Activated CD8-positive, alpha-beta memory T cell treated with anti-CD3 and anti-CD28 coated beads for 48 hours (primary cell): ENCODE measurements around the gene PCGF1.

Experiments
- DNase-seq, 3 experiments: peaks; one replicate each; pipeline ENCODE4 v3.0.0-alpha.2; 2020; ENCODE audit warnings: low read depth in 2 of 3, low spot score in 2 of 3

Gene PCGF1

DNA sequence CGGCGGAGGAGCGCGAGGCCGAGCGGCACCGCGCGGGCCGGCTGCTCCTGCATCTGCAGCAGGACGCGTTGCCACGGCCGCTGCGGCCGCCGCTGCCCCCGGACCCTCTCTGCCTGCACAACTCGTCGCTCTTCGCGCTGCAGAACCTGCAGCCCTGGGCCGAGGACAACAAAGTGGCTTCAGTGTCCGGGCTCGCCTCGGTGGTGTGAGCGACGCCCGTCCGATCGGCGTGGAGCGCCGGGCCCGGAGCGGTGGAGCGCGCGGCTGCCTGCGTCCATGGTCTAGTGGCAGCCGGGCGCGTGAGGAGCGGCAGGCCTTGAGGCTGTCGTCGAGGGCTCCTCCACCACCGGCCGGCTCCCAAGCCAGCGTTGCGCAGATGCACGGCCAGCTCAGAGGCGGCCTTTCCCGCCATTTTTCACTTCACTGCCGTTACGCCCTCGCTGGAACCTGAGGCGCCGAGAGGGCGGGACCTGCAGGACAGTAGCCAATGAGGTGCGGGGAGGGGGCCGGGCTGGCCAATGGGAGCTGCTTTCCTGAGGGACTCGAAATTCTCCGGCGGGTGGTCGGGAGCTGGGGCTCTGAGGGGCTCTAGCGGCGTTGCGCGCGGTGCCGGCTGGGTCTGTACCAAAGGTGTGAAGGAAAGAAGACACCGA, 8.6 kb upstream of the PCGF1 start:
- DNase-seq = no peak

DNA sequence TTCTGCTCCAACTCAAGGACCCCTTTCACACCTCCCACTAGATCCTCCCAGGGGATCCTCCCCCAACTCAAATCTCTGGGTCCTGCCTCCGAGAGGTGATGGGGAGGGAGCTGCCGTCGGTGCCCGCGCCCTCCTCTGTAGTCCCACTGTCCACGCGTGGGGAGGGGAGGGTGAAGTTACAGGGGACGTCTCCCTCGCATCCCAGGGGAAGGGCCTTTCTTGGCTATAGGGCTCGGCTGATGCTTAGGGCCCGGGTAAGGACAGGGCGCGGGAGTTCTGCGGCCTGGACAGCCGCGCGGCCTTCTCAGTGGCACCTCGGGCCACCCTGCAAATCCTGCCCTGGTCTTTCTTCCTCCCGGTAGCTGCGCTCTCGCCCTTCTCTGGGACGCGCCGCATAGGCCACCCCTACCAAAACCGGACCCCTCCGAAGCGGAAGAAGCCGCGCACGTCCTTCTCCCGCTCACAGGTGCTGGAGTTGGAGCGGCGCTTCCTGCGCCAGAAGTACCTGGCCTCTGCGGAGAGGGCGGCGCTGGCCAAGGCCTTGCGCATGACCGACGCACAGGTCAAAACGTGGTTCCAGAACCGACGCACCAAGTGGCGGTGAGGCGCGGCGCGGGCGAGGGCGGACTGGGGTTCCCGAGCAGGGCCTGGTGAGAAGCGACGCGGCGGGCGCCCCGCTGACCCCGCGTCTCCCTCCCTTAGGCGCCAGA, 7.9 kb upstream of the PCGF1 start:
- no peak for DNase-seq

DNA sequence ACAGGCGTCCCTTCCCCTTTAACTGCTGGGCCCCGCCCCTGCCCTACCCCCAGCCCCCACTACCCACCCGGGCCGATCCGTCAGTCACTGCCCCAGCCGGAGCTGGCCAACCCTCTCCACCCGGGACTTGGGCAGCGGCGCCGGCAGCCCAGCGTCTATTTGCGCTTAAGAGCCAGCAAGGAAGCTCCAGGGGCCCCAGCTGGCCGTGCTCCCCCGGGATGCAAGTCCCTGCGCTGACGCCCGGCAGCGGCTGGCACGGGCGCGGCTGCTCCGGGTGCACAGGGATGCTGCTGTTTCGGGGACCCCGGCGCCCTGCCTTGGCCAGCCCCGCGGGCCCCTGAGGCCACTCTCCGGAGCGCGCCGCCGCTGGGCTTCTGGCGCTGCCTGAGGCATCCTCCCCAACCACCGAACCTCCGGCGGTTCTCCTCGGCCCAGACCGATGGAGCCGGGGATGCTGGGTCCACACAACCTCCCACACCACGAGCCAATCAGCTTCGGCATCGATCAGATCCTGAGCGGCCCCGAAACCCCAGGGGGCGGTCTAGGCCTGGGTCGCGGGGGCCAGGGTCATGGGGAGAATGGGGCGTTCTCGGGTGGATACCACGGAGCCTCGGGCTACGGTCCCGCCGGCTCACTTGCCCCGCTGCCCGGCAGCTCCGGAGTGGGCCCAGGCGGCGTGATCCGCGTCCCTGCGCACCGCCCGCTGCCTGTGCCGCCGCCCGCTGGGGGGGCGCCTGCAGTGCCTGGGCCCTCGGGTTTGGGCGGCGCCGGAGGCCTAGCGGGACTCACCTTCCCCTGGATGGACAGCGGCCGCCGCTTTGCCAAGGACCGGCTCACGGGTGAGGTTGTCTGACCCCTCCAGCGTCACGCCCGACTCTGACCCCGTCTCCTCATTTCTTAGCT, 7.1 kb upstream of the PCGF1 start, which contains the start of gene TLX2:
TSS of gene TLX2 (plus strand) at position 83 of the 903 bp plus-strand sequence. CDS start at position 440, 357 bp downstream.
- no peak for DNase-seq

DNA sequence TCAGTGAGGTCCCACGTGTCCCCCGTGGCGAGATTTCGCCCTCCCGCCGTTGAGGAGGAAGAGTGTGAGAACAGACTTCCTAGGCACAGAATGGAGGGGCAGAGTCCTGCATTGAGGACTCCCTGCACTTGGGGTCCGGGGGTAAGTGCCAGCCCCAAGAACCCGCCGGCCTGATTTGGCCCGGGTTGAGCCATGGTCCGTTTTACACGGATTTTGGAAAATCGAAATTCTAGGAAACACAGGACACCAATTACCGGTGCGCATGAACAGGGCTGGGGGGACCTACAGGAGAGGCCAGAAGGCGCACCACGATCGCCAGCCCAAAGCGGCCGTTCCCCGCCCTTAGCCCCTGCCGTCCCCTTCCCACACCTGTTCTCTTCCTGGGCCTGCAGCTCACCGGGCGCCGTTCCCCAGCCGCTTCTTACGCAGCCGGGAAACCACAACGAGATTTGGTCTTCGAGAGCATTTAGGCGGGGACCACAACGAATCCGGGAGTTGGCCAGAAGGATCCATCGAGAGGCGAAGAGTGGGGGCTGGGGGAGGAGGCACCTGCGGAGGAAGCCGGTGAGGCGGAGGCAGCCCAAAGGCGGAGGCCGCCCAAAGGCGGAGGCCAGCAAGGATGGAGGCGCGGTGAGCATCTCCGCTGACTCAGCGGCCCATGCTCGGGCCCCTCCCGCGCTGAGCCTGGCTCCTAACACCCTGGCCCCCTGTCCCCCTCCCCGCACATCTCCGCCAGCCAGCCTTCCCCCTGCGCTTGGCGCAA, 6.3 kb upstream of the PCGF1 start:
- no peak for DNase-seq

DNA sequence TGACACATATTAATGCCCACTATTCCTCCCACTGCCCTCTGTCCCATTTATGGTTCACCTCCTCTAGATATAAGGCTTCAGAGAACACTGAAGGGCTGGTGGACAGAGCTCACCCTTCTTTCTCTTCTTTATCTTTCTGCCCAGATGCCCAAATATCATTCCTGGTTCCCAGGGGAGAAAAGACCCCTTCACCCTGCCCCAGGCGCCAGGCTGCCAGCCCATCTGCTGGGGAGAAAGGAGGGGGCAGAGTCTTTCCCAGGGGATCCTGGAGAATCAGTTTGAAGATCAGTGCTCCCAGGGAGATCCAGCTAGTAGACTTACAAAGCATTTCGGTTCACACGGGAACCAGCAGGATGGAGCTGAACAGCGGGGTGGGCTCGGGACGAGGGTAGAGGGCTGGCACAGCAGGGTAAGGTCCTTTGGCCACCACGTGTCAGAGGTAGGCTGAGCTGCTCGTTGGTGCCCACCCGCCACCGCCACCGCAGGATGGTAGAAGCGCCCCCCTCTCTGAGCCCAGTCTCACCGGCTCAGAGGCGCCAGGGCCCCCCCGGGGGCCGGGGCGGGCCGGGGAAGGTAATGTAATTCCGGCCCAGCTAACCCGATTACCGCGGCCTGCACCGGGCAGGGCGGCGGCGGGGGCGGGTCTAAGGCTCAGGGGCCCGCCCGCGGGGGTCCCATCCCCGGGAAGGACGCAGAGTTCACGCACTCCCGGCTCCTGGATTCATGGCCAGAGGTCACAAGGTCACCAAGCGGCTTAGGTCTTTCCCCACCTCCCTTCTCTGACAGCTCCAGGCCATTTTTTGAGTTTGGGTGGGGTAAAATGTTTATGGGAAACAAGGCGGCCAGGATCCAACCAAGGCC, 5.5 kb upstream of the PCGF1 start:
- DNase-seq = no peak

DNA sequence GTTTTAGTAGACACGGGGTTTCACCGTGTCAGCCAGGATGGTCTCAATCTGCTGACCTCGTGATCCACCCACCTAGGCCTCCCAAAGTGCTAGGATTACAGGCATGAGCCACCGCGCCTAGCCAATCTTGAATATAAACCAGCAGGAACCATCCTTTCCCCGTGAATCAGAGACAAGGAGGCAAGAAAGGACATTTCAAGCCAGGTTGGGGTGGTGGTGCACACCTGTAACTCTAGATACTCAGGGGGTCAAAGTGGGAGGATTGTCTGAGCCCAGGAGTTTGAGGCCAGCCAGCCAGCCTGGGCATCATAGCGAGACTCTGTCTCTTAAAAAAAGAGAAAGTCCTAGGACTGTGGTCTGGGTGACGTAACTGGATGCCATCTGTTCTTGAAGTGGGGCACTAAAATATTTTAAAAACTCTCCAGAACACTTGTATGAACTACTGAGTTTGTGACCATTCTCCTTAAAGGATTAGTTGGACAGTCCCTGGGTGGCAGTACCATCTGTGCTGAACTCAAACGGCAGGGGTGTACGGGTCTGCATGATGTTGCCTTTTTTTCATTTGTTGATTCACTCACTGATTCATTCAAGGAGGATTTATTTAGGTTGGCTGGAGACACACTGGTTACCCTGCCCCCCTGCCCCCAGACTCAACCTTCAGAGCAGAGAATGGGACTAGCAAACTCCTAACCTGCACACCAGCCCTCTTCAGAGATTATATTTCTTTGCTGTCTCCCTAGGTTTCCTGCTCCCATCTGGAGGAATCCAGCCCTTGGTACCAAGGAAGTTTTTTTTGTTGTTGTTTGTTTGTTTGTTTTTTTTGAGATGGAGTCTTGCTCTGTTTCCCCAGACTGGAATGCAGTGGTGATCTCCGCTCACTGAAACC, 3.9 kb upstream of the PCGF1 start:
- DNase-seq = no peak

- DNase-seq = no peak
Observed at GRCh38 chr2:74510272-74510671, 2.8 kb upstream of the PCGF1 start.

GRCh38 chr2:74507926-74508520, 528 bp upstream of the PCGF1 start:
- DNase-seq = no peak

GRCh38 chr2:74505448-74506246, 1.8 kb downstream of the PCGF1 start:
- DNase-seq = no peak

DNA sequence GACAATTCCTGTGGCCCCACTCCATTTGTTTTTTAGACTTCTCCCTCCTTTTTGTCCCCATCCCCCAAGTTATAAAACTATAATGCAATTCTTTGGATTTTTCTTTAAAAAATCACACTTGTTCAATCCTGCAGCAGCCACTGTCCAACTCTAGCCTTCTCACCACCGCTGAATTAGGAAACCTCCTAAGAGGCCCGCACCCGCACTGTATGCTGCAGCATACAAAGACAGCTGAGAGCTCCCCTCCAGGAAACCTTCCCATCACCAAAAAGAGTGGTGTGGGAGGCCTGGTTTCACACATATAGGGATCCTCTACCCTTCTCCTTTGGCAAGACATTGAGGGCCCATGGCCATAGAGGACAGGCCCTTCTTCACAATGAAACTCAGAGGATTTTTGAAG, 2.9 kb downstream of the PCGF1 start:
- no peak for DNase-seq

DNA sequence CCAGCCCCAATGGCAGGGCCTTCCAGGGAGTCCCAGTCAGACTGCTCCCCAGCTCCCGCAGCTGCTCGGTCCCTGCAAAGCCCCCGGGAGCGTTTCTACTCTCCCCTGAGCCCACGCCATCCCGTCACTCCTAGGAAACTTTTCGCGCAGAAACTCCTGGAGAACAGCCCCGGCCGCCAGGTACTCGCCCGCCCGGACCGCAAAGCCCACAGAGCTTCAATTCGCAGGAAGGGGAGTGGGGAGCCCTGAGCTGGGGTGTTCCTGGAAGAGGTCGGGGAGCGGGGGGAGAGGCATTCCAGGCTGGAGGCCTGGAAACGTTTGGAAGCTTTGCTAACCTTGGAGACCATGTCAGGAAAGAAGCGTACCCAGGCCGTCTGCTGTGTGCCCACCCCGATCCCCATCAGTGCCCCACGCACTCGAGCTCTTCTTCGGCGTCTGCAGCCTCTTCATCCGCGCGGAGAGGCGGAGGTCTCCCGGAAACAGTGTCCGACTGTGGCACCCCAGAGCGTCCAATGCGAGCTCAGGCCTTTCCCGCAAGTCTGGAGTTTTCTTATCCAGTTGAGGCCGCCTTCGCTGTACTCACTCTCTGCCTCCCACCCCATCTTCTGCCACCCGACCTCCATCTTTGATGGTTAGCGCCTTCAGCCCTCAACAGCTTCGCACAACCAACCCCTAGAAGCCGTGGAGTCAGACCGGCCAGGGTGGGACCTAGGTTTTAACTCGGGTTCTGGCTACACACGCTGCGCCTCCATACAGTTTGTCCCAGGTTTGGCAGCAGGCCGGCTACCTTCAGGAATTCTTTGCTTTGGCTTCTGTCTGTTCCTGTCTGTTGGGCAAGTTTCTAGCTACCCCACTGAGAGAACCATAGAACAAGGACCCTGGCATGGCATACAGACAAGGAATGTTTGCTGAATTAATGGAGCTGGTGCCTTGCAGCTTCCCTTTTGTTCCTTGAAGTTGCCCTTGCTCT, 3.7 kb downstream of the PCGF1 start:
- no peak for DNase-seq

GRCh38 chr2:74502720-74503505, 4.6 kb downstream of the PCGF1 start:
- DNase-seq = peak in 1 of 3 experiments; percentile 52

GRCh38 chr2:74502147-74502719, 5.3 kb downstream of the PCGF1 start:
- DNase-seq = no peak

GRCh38 chr2:74501335-74502071, 6.0 kb downstream of the PCGF1 start:
- no peak for DNase-seq

DNA sequence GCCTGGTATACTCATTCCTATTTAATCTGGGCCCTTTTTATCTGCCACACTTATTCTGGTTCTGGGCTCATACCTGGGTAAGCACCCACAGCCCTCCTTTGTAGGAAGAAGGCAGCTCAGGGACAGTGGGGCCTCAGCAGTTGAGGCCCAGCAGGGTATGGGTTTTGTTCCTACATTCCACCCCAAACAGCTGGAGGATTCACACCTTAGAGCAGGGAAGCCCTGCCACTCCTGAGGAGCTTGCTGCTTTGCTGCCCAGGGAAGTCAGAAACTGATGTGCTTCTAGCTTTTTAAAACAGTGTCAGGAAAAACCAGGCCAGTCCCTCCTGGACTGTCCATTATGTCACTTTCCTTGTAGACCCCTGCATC, 6.9 kb downstream of the PCGF1 start:
- no peak for DNase-seq
